ENCODE results near the gene STK26. TPM values are rescaled to one million over a fixed set of nuclear protein-coding genes. Genes with fewer than 3 reads are reported as not detected.

The STK26 gene
- total RNA-seq: 10 to 100 TPM; 11.3 to 15.0 (median 11.6) TPM
- 10 to 100 TPM; 10.2 to 18.7 (median 11.2) TPM for polyA plus RNA-seq

GRCh38 chrX:132022967-132023895 lies at the start of gene STK26:
TSS of gene STK26 (plus strand) at chrX:132023302. CDS start at chrX:132023618, 316 bp downstream.
- H3K4me1 ChIP-seq: peaks cover 0 to 5% (median 2%) of the 10 kb centered on the region in 4 donors
- TF ChIP-seq POLR2AphosphoS5 (IDR thresholded peaks at IDR 0.05) (peak; percentile 64 to 83 (median 76)), CTCF (IDR thresholded peaks at IDR 0.05) (no peak), POLR2A (IDR thresholded peaks at IDR 0.05) (peak; percentile 17 to 25)
- no peaks in the 10 kb centered on the region for H3K9me3 ChIP-seq
- H3K4me3 ChIP-seq: peak within 1 kb of the TSS; percentile 56 to 71 (median 64)
- DNase-seq: peak; percentile 82
- H3K27ac ChIP-seq: peak within 1 kb of the TSS; percentile 54 to 73 (median 68)
- intact Hi-C loops (cut with DNase I): loop anchor here (5.0 kb wide), 1 partner anchor 194 kb away; the partner anchor contains the start of gene RAP2C
- H3K27me3 ChIP-seq: no peaks in the 10 kb centered on the region
- no peaks in the 10 kb centered on the region for H3K36me3 ChIP-seq
- WGBS, 2 donors: 0 to 1% methylated on average over 73 of the region's 73 CpGs

GRCh38 chrX:131975851-131976250 lies 47.3 kb upstream of the STK26 start:
- 76 to 80% methylated on average over 2 of the region's 2 CpGs for WGBS, 2 donors
- intact Hi-C loops (cut with DNase I): no loop called here
- no peak overlapping the region for H3K4me3 ChIP-seq

GRCh38 chrX:131977619-131978018 lies 45.5 kb upstream of the STK26 start:
- DNase-seq: no peak
- TF ChIP-seq EP300 (IDR thresholded peaks at IDR 0.05) (no peak), POLR2A (IDR thresholded peaks at IDR 0.05) (no peak), POLR2AphosphoS5 (IDR thresholded peaks at IDR 0.05) (no peak), CTCF (IDR thresholded peaks at IDR 0.05) (no peak)
- WGBS, 2 donors: 81 to 87% methylated on average over 3 of the region's 3 CpGs
- Histone ChIP-seq H3K4me3 (no peak overlapping the region), H3K27ac (no peak overlapping the region), H3K9me3 (no peaks in the 10 kb centered on the region), H3K27me3 (no peaks in the 10 kb centered on the region), H3K36me3 (no peaks in the 10 kb centered on the region), H3K4me1 (no peaks in the 10 kb centered on the region)
- intact Hi-C loops (cut with DNase I): no loop called here

More at GRCh38 chrX:131975851-131976250, 47.3 kb upstream of the STK26 start:
- Histone ChIP-seq H3K27me3 (no peaks in the 10 kb centered on the region), H3K27ac (no peak overlapping the region), H3K4me1 (no peaks in the 10 kb centered on the region), H3K36me3 (no peaks in the 10 kb centered on the region), H3K9me3 (no peaks in the 10 kb centered on the region)
- no peak for TF ChIP-seq POLR2A (IDR thresholded peaks at IDR 0.05)
- TF ChIP-seq EP300 (IDR thresholded peaks at IDR 0.05): no peak
- TF ChIP-seq CTCF (IDR thresholded peaks at IDR 0.05): no peak
- no peak for TF ChIP-seq POLR2AphosphoS5 (IDR thresholded peaks at IDR 0.05)
- no peak for DNase-seq

- H3K4me3 ChIP-seq: no peak overlapping the region
- H3K36me3 ChIP-seq: no peaks in the 10 kb centered on the region
- no peak for DNase-seq
- no peaks in the 10 kb centered on the region for H3K4me1 ChIP-seq
- H3K27me3 ChIP-seq: no peaks in the 10 kb centered on the region
- intact Hi-C loops (cut with DNase I): no loop called here
- no peaks in the 10 kb centered on the region for H3K9me3 ChIP-seq
- no peak for TF ChIP-seq POLR2A (IDR thresholded peaks at IDR 0.05)
- H3K27ac ChIP-seq: no peak overlapping the region
Measured at GRCh38 chrX:131979116-131979515, 44.0 kb upstream of the STK26 start.

GRCh38 chrX:131985526-131986049 lies 37.5 kb upstream of the STK26 start:
- intact Hi-C loops (cut with DNase I): no loop called here
- Histone ChIP-seq H3K27me3 (no peaks in the 10 kb centered on the region), H3K36me3 (no peaks in the 10 kb centered on the region), H3K9me3 (no peaks in the 10 kb centered on the region), H3K4me3 (no peak overlapping the region), H3K4me1 (no peaks in the 10 kb centered on the region), H3K27ac (no peak overlapping the region)
- no peak for DNase-seq
- WGBS, 2 donors: 61 to 68% methylated on average over 4 of the region's 4 CpGs
- TF ChIP-seq POLR2A (IDR thresholded peaks at IDR 0.05) (no peak), EP300 (IDR thresholded peaks at IDR 0.05) (no peak), POLR2AphosphoS5 (IDR thresholded peaks at IDR 0.05) (no peak), CTCF (IDR thresholded peaks at IDR 0.05) (no peak)
